NCI-H2107 treated with DMSO at 0.1 percent for 48 hours (cell line): ENCODE data around the gene ZNF580.

Source experiments
- DNase-seq: peaks from one replicate; lab custom pipeline; 2025; ENCODE audit not compliant: unreplicated experiment; lab: John Stamatoyannopoulos, UW

ZNF580 gene

GRCh38 chr19:55622242-55622969 is 18.4 kb upstream of the ZNF580 start:
- DNase-seq, result no peak

- no peak for DNase-seq
These were observed 17.7 kb upstream of the ZNF580 start for GRCh38 chr19:55623130-55623529.

- no peak for DNase-seq
These were observed 17.2 kb upstream of the ZNF580 start for GRCh38 chr19:55623561-55623960.

- DNase-seq, result peak; percentile 87
These were observed 16.4 kb upstream of the ZNF580 start, which contains the start of gene ZNF784 for GRCh38 chr19:55624109-55625003. Gene ZNF784 (minus strand): TSS chr19:55624566. CDS start chr19:55624561, 5 bp downstream.

- DNase-seq, result no peak
These were observed 15.8 kb upstream of the ZNF580 start for GRCh38 chr19:55625004-55625326.

- DNase-seq, result peak; percentile 15
These were observed 14.5 kb upstream of the ZNF580 start for GRCh38 chr19:55626350-55626749.

GRCh38 chr19:55632463-55632834 is 8.4 kb upstream of the ZNF580 start:
- DNase-seq, result peak; percentile 81

- no peak for DNase-seq
These were observed 6.9 kb upstream of the ZNF580 start for GRCh38 chr19:55633861-55634260.

- no peak for DNase-seq
These were observed 5.5 kb upstream of the ZNF580 start for GRCh38 chr19:55635334-55635717.

- DNase-seq, result no peak
These were observed 4.9 kb upstream of the ZNF580 start for GRCh38 chr19:55635856-55636440.

GRCh38 chr19:55636723-55637122 is 4.1 kb upstream of the ZNF580 start:
- no peak for DNase-seq

GRCh38 chr19:55637534-55637933 is 3.3 kb upstream of the ZNF580 start:
- DNase-seq, result no peak

- no peak for DNase-seq
These were observed 1.9 kb upstream of the ZNF580 start for GRCh38 chr19:55638864-55639359.

GRCh38 chr19:55640043-55640576 is 692 bp upstream of the ZNF580 start:
- DNase-seq, result no peak

- peak; percentile 8 for DNase-seq
These were observed 787 bp downstream of the ZNF580 start for GRCh38 chr19:55641426-55642152.

GRCh38 chr19:55642153-55643002 is 1.6 kb downstream of the ZNF580 start:
- DNase-seq, result peak; percentile 10

GRCh38 chr19:55643003-55643886 is 2.4 kb downstream of the ZNF580 start, which contains the start of gene ZNF581:
Gene ZNF581 (plus strand): TSS chr19:55643649. CDS start chr19:55644572, 923 bp downstream.
- peak; percentile 17 for DNase-seq

- DNase-seq, result no peak
These were observed 3.0 kb downstream of the ZNF580 start for GRCh38 chr19:55643887-55644176.
